Measurements from ENCODE around the gene NXNL2.

The NXNL2 gene

GRCh38 chr9:88503845-88504764 lies 30.9 kb upstream of the NXNL2 start:
- Histone ChIP-seq H3K27ac (ENCODE audit: poor library complexity, severe bottlenecking) (no peak overlapping the region), H3K4me1 (ENCODE audit: insufficient read depth, poor library complexity, severe bottlenecking) (no peaks in the 10 kb centered on the region), H3K36me3 (ENCODE audit: low read depth) (no peaks in the 10 kb centered on the region), H3K4me3 (ENCODE audit: severe bottlenecking) (no peak overlapping the region), H3K27me3 (ENCODE audit: insufficient read depth, poor library complexity, severe bottlenecking) (no peaks in the 10 kb centered on the region), H3K9me3 (ENCODE audit: severe bottlenecking) (no peaks in the 10 kb centered on the region)
- ATAC-seq (ENCODE audit: low read depth) = no peak
- TF ChIP-seq CTCF (IDR thresholded peaks at IDR 0.05; ENCODE audit: poor library complexity, severe bottlenecking) = no peak
- DNase-seq (ENCODE audit: low spot score) = no peak

GRCh38 chr9:88508326-88508725 lies 26.7 kb upstream of the NXNL2 start:
- ATAC-seq (ENCODE audit: low read depth) (no peak), DNase-seq (ENCODE audit: low spot score) (no peak)
- TF ChIP-seq CTCF (IDR thresholded peaks at IDR 0.05; ENCODE audit: poor library complexity, severe bottlenecking) = no peak
- no peaks in the 10 kb centered on the region for H3K36me3 ChIP-seq (ENCODE audit: low read depth)
- no peak overlapping the region for H3K27ac ChIP-seq (ENCODE audit: poor library complexity, severe bottlenecking)
- H3K4me1 ChIP-seq (ENCODE audit: insufficient read depth, poor library complexity, severe bottlenecking) = no peaks in the 10 kb centered on the region
- H3K27me3 ChIP-seq (ENCODE audit: insufficient read depth, poor library complexity, severe bottlenecking) = no peaks in the 10 kb centered on the region
- H3K4me3 ChIP-seq (ENCODE audit: severe bottlenecking) = no peak overlapping the region
- H3K9me3 ChIP-seq (ENCODE audit: severe bottlenecking) = no peaks in the 10 kb centered on the region

GRCh38 chr9:88511906-88512305 lies 23.1 kb upstream of the NXNL2 start:
- no peak for ATAC-seq (ENCODE audit: low read depth)
- H3K27me3 ChIP-seq (ENCODE audit: insufficient read depth, poor library complexity, severe bottlenecking) = no peaks in the 10 kb centered on the region
- no peak overlapping the region for H3K4me3 ChIP-seq (ENCODE audit: severe bottlenecking)
- no peak for TF ChIP-seq CTCF (IDR thresholded peaks at IDR 0.05; ENCODE audit: poor library complexity, severe bottlenecking)
- H3K4me1 ChIP-seq (ENCODE audit: insufficient read depth, poor library complexity, severe bottlenecking) = no peaks in the 10 kb centered on the region
- no peaks in the 10 kb centered on the region for H3K9me3 ChIP-seq (ENCODE audit: severe bottlenecking)
- H3K27ac ChIP-seq (ENCODE audit: poor library complexity, severe bottlenecking) = no peak overlapping the region
- no peaks in the 10 kb centered on the region for H3K36me3 ChIP-seq (ENCODE audit: low read depth)
- no peak for DNase-seq (ENCODE audit: low spot score)

GRCh38 chr9:88514247-88514646 lies 20.7 kb upstream of the NXNL2 start:
- no peaks in the 10 kb centered on the region for H3K4me1 ChIP-seq (ENCODE audit: insufficient read depth, poor library complexity, severe bottlenecking)

More at GRCh38 chr9:88514247-88514646, 20.7 kb upstream of the NXNL2 start:
- no peak for DNase-seq (ENCODE audit: low spot score)
- Histone ChIP-seq H3K27ac (ENCODE audit: poor library complexity, severe bottlenecking) (no peak overlapping the region), H3K4me3 (ENCODE audit: severe bottlenecking) (no peak overlapping the region), H3K36me3 (ENCODE audit: low read depth) (no peaks in the 10 kb centered on the region), H3K27me3 (ENCODE audit: insufficient read depth, poor library complexity, severe bottlenecking) (no peaks in the 10 kb centered on the region), H3K9me3 (ENCODE audit: severe bottlenecking) (no peaks in the 10 kb centered on the region)
- ATAC-seq (ENCODE audit: low read depth) = no peak
- no peak for TF ChIP-seq CTCF (IDR thresholded peaks at IDR 0.05; ENCODE audit: poor library complexity, severe bottlenecking)

Measured in RWPE2 (cell line).